ENCODE results near the gene MAP10.
"Not testable (repeated sequence)": the region's sequence is repeated elsewhere in the genome, so short reads cannot be mapped to it uniquely, and the experiment has no call there.

The MAP10 gene

DNA sequence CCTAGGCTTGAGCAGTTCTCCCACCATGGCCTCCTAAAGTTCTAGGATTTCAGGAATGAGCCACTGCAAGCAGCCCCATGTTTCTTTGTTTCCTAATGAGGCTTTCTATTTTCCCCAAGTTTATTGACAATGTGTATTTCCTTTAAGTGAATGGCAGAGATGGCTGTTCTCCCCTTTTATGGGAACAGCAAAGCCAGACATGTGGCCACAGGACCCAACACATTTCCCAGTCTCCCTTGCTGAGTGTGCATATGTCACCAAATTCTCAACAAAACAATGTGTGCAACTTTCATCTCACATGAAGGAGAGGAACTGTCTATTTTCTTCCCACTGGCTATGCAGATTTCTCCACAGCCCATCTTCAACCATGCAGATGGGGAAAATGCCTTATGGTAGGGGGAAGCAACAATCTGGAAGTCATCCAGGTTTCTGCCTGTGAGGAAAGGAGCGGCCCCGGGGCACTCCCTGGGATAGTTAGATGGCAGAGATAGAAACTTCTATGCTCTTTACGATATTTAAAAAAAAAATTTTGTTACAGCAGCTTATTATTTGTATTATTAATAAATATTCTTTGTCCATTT is 28.6 kb upstream of the MAP10 start:
- no peak overlapping the region for H3K4me3 Mint-ChIP-seq
- no peaks in the 10 kb centered on the region for H3K27me3 Mint-ChIP-seq (ENCODE audit: low read depth)
- H3K36me3 Mint-ChIP-seq (ENCODE audit: low read depth) = no peaks in the 10 kb centered on the region
- no peak overlapping the region for H3K27ac Mint-ChIP-seq
- H3K9me3 Mint-ChIP-seq = peaks cover 2% of the 10 kb centered on the region
- no peak for TF ChIP-seq CTCF (IDR thresholded peaks at IDR 0.05; ENCODE audit: unreplicated experiment in 3 of 3)
- no peaks in the 10 kb centered on the region for H3K4me1 Mint-ChIP-seq

DNA sequence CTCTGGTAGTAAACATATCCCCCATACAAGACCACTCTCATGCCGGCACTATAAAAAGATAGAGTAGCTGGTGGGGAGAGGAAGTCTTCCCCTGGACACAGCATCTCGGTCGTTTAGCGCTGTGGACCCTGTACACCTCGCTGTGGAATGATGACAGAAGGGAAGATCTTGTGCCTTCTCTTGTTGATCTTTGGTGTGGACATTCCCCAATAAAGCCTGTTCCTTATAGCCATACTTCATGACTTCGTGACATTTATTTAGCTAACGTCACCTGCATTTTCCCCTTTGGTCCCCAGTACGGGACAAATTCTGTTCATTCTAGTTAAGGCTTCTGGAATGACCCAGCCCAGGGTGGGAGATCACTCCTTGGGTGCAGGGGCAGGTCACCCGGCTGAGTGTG is 24.9 kb upstream of the MAP10 start:
- Mint-ChIP-seq H3K27me3 (ENCODE audit: low read depth) (no peaks in the 10 kb centered on the region), H3K27ac (no peak overlapping the region), H3K4me3 (no peak overlapping the region), H3K36me3 (ENCODE audit: low read depth) (no peaks in the 10 kb centered on the region), H3K9me3 (no peaks in the 10 kb centered on the region), H3K4me1 (no peaks in the 10 kb centered on the region)
- TF ChIP-seq CTCF (IDR thresholded peaks at IDR 0.05; ENCODE audit: unreplicated experiment in 3 of 3) = no peak

GRCh38 chr1:232784794-232785193 is 20.4 kb upstream of the MAP10 start:
- no peaks in the 10 kb centered on the region for H3K9me3 Mint-ChIP-seq
- H3K36me3 Mint-ChIP-seq (ENCODE audit: low read depth) = no peaks in the 10 kb centered on the region
- no peak overlapping the region for H3K27ac Mint-ChIP-seq
- no peaks in the 10 kb centered on the region for H3K4me1 Mint-ChIP-seq
- H3K27me3 Mint-ChIP-seq (ENCODE audit: low read depth) = peaks cover 3% of the 10 kb centered on the region
- no peak for TF ChIP-seq CTCF (IDR thresholded peaks at IDR 0.05; ENCODE audit: unreplicated experiment in 3 of 3)
- H3K4me3 Mint-ChIP-seq = no peak overlapping the region

DNA sequence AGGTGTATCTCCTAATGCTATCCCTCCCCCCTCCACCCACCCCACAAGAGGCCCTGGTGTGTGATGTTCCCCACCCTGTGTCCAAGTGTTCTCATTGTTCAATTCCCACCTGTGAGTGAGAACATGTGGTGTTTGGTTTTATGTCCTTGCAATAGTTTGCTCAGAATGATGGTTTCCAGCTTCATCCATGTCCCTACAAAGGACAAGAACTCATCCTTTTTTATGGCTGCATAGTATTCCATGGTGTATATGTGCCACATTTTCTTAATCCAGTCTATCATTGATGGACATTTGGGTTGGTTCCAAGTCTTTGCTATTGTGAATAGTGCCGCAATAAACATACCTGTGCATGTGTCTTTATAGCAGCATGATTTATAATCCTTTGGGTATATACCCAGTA is 19.6 kb upstream of the MAP10 start:
- H3K27ac Mint-ChIP-seq; H3K27me3 Mint-ChIP-seq (ENCODE audit: low read depth); H3K4me1 Mint-ChIP-seq; H3K36me3 Mint-ChIP-seq (ENCODE audit: low read depth); H3K9me3 Mint-ChIP-seq; H3K4me3 Mint-ChIP-seq: not testable (repeated sequence)

DNA sequence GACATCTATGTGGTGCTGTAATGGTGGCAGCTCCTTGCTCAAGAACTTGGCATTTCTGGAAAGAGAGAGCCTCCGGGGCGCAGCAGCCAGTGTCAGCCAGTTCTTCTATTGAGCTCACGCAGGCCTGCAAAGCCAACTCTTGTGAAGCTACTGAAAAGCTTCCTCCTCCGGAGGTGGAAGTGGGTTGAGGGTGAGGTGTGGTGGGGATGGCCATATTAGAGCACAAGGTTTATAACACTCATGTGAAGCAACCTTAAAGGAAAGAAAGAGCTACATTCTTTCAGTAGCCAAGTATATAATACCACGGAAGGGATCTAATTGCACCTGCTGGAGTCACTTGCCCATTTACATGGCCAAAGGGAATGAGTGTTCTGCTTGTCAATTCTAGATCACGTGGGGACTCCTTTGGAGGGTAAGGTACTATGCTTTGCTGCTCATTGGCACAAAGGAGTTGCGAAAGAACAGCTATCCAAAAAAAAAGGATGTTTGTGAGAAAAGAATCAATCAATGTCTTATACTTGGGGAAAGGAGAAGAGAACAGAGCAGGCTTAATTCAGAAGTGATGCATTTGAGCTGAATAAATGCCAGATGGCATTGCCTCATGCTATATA is 18.3 kb upstream of the MAP10 start:
- H3K4me3 Mint-ChIP-seq = no peak overlapping the region
- TF ChIP-seq CTCF (IDR thresholded peaks at IDR 0.05; ENCODE audit: unreplicated experiment in 3 of 3) = no peak
- no peak overlapping the region for H3K27ac Mint-ChIP-seq
- H3K36me3 Mint-ChIP-seq (ENCODE audit: low read depth) = no peaks in the 10 kb centered on the region
- H3K9me3 Mint-ChIP-seq = no peaks in the 10 kb centered on the region
- peaks cover 3% of the 10 kb centered on the region for H3K27me3 Mint-ChIP-seq (ENCODE audit: low read depth)
- no peaks in the 10 kb centered on the region for H3K4me1 Mint-ChIP-seq

DNA sequence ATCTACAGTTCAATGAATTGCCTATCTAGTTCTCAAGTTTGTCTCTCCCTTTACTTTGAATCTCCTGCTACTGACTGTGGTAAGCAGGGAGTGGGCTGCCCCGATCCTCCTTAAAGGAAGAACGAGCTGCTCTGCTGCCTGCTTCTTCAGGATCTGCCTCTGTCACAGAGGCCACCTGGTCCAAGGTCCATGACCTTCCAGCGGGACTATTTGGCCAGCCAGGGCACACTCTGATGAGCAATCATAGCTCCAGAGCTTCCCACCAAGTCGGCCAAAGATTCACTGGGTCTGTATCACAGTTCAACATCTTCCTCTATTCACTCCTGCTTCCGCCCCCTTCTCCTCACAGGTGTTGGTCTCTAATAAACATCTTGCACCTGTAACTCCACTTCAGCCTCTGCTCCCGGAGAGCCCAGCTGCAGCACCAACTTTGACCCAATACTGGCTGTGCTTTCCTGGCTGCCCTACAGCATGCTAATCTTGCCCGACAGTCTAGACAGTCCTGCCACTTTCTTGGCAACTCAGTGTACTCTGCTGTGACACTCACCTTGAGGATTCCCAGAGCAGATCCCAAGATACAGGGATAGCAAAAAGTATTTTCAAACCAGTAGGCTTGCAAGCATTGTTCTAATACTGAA is 16.9 kb upstream of the MAP10 start:
- H3K27me3 Mint-ChIP-seq (ENCODE audit: low read depth) = peaks cover 3% of the 10 kb centered on the region
- H3K27ac Mint-ChIP-seq = no peak overlapping the region
- no peak for TF ChIP-seq CTCF (IDR thresholded peaks at IDR 0.05; ENCODE audit: unreplicated experiment in 3 of 3)
- no peaks in the 10 kb centered on the region for H3K36me3 Mint-ChIP-seq (ENCODE audit: low read depth)
- H3K4me3 Mint-ChIP-seq = no peak overlapping the region
- peaks cover 5% of the 10 kb centered on the region for H3K4me1 Mint-ChIP-seq
- H3K9me3 Mint-ChIP-seq = no peaks in the 10 kb centered on the region
